Sigmoid colon (tissue), 7 donors: ENCODE results near the gene OR8D4. TPM values are rescaled to one million over a fixed set of nuclear protein-coding genes. Genes with fewer than 3 reads are reported as not detected.
"Not testable (repeated sequence)": the region's sequence is repeated elsewhere in the genome, so short reads cannot be mapped to it uniquely, and the experiment has no call there.

Source experiments
- DNase-seq: peaks from one replicate; pipeline ENCODE4 v3.0.0-alpha.2; 2019
- H3K27ac ChIP-seq, 4 donors: fragments of 200-600 bp; sonication (generic); one replicate each; pipeline ENCODE4 v1.5.1; 2016 to 2019; ENCODE audit warnings: mild to moderate bottlenecking in 1 of 4
- H3K27me3 ChIP-seq, 3 donors: fragments of 200-600 bp; sonication (generic); one replicate each; pipeline ENCODE4 v1.5.1; 2019; ENCODE audit warnings: mild to moderate bottlenecking in 1 of 3
- H3K36me3 ChIP-seq, 4 donors: fragments of 200-600 bp; sonication (generic); one replicate each; pipeline ENCODE4 v1.5.1; 2016 to 2019
- H3K4me1 ChIP-seq, 4 donors: fragments of 200-600 bp; sonication (generic); one replicate each; pipeline ENCODE4 v1.5.1; 2017 to 2019
- H3K4me3 ChIP-seq, 4 donors: fragments of 200-600 bp; sonication (generic); one replicate each; pipeline ENCODE4 v1.5.1; 2017 to 2019; ENCODE audit warnings: mild to moderate bottlenecking in 2 of 4, moderate library complexity in 1 of 4
- H3K9me3 ChIP-seq, 4 donors: fragments of 200-600 bp in 3 of 4; sonication (generic) in 3 of 4; one replicate each; pipeline versions ENCODE4 v1.5.1 to v1.6.1; 2013 to 2019
- EP300 ChIP-seq, 4 donors: sonication (generic); formaldehyde crosslinking; IDR thresholded peaks; one replicate each; pipeline ENCODE4 v1.6.1; 2017; ENCODE audit warnings: antibody characterized with exemption in 4 of 4
- POLR2A ChIP-seq, 2 donors: fragments of 450-650 bp; IDR thresholded peaks; one replicate each; pipeline ENCODE4 v1.6.1; 2016; ENCODE audit warnings: antibody characterized with exemption in 2 of 2, mild to moderate bottlenecking in 2 of 2, moderate library complexity in 2 of 2
- POLR2AphosphoS5 ChIP-seq, 4 donors: sonication (generic); formaldehyde crosslinking; IDR thresholded peaks; one replicate each; pipeline ENCODE4 v1.6.1; 2017; ENCODE audit warnings: antibody characterized with exemption in 4 of 4
- WGBS, 2 donors: extraction: QIAGEN DNeasy Blood & Tissue Kit; methylation state at CpG; one replicate each; pipeline ENCODE4 v1.1.7; 2013; 5-methylcytosine and 5-hydroxymethylcytosine counted together
- intact Hi-C: fragments of 100-400 bp; cut with DNase I; formaldehyde crosslinking; loops from one replicate; pipeline ENCODE4 v1.15.1; 2023
- polyA plus RNA-seq, 3 donors: library from polyadenylated mRNA; stranded (reverse); fragments of 200-250 nt; gene quantifications; one replicate each; pipeline ENCODE4 v1.2.3, GENCODE V29; 2013
- total RNA-seq, 4 donors: library from RNA; depleted of rRNA; stranded (reverse); fragments of >200 nt; gene quantifications; one replicate each; pipeline ENCODE4 v1.1.0, GENCODE V29; 2016
- TF ChIP-seq, protein P1 (sequence below), 4 experiments: fragments of 450-650 bp in 3 of 4; fragments of 200-600 bp in 1 of 4; IDR thresholded peaks; one replicate each; pipeline ENCODE4 v1.5.1; 2016 to 2019; ENCODE audit warnings: antibody characterized with exemption in 4 of 4, mild to moderate bottlenecking in 3 of 4, moderate library complexity in 2 of 4
- donor health status: healthy with polysubstance abuse.
- donor health status: Bipolar disorder and iron deficiency.
- donor health status: healthy.

The OR8D4 gene
- total and polyA plus RNA-seq, 7 donors, result 0.03 TPM; not detected in 6

DNA sequence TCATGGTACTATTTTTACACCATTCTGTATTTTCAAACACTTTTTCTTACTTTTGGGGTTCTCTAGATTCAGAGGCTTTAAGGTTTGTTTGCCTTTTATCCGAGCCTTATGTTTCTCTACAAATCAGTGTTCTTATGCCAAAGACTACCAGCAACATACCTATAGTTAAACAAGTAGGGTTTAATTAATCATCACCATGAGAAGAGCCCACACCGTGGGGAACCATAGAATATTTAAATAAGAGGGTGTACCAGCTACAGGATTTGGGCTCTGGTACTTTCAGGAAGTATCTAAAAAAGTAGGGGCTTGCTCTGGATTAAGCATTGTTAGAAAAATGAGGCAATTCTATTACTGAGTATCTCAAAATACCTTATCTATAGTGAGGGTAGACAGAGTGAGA lies 42.2 kb upstream of the OR8D4 start:
- no peak overlapping the region for H3K27ac ChIP-seq
- no peak for DNase-seq
- no peaks in the 10 kb centered on the region for H3K27me3 ChIP-seq
- H3K4me1 ChIP-seq, result no peaks in the 10 kb centered on the region
- intact Hi-C loops, result no loop called here
- H3K4me3 ChIP-seq, result no peak overlapping the region
- 54 to 67% methylated on average over 2 of the region's 2 CpGs for WGBS, 2 donors
- TF ChIP-seq EP300 (IDR thresholded peaks at IDR 0.05) (no peak), POLR2A (IDR thresholded peaks at IDR 0.05) (no peak), POLR2AphosphoS5 (IDR thresholded peaks at IDR 0.05) (no peak)
- TF ChIP-seq, protein P1, sequence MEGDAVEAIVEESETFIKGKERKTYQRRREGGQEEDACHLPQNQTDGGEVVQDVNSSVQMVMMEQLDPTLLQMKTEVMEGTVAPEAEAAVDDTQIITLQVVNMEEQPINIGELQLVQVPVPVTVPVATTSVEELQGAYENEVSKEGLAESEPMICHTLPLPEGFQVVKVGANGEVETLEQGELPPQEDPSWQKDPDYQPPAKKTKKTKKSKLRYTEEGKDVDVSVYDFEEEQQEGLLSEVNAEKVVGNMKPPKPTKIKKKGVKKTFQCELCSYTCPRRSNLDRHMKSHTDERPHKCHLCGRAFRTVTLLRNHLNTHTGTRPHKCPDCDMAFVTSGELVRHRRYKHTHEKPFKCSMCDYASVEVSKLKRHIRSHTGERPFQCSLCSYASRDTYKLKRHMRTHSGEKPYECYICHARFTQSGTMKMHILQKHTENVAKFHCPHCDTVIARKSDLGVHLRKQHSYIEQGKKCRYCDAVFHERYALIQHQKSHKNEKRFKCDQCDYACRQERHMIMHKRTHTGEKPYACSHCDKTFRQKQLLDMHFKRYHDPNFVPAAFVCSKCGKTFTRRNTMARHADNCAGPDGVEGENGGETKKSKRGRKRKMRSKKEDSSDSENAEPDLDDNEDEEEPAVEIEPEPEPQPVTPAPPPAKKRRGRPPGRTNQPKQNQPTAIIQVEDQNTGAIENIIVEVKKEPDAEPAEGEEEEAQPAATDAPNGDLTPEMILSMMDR (IDR thresholded peaks at IDR 0.05), result no peak
- H3K36me3 ChIP-seq, result no peaks in the 10 kb centered on the region
- H3K9me3 ChIP-seq, result no peaks in the 10 kb centered on the region

DNA sequence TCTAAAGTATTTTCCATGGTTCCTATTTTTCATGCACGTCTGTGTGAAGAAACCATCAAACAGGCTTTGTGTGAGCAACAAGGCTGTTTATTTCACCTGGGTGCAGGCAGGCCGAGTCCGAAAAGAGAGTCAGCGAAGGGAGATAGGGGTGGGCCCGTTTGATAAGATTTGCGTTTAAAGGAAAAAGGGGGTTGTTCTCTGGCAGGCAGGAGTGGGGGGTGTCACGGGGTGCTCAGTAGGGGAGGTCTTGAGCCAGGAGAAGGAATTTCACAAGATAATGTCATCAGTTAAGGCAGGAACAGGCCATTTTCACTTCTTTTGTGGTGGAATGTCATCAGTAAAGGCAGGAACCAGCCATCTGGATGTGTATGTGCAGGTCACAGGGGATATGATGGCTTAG lies 36.7 kb upstream of the OR8D4 start:
- H3K4me1 ChIP-seq, H3K4me3 ChIP-seq, intact Hi-C loops, H3K27ac ChIP-seq, H3K27me3 ChIP-seq, H3K9me3 ChIP-seq, DNase-seq, H3K36me3 ChIP-seq: not testable (repeated sequence)
- 64 to 67% methylated on average over 7 of the region's 7 CpGs for WGBS, 2 donors

DNA sequence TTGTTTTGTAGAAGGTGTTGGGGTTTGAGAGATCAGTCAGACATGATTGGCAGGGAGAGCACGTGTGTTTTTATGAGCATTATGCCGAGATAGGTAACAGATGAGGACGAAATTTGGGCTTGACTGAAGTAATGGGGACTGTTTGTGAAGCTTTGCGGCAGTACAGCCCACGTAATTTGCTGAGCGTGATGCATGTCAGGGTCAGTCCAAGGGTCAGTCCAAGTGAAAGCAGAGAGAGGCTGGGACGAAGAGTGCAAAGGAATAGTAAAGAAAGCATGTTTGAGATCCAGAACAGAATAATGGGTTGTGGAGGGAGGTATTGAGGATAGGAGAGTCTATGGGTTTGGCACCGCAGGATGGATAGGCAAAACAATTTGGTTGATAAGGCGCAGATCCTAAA lies 34.2 kb upstream of the OR8D4 start:
- H3K9me3 ChIP-seq, H3K4me1 ChIP-seq, intact Hi-C loops, H3K27ac ChIP-seq, H3K36me3 ChIP-seq, H3K27me3 ChIP-seq, H3K4me3 ChIP-seq, DNase-seq: not testable (repeated sequence)
- WGBS, 2 donors, result 63 to 71% methylated on average over 9 of the region's 9 CpGs

DNA sequence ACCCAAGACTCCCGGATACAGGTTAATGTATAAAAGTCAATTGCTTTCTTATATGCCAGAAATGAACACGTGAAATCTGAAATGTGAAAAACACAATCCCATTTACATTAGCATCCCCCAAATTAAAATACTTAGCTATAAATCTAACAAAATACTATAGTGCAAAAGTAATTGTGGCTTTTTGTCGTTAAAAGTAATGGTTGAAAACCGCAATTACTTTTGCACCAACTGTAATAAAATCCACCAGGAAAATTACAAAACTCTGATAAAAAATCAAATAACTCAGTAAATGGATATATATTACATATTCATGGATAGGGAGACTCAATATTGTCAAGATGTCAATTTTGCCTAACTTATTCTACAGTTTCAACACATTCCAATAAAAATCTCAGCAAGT lies 21.1 kb upstream of the OR8D4 start:
- Histone ChIP-seq H3K27me3 (no peaks in the 10 kb centered on the region), H3K27ac (no peak overlapping the region), H3K9me3 (no peaks in the 10 kb centered on the region), H3K36me3 (no peaks in the 10 kb centered on the region), H3K4me1 (no peaks in the 10 kb centered on the region), H3K4me3 (no peak overlapping the region)
- no peak for DNase-seq
- TF ChIP-seq POLR2AphosphoS5 (IDR thresholded peaks at IDR 0.05) (no peak), EP300 (IDR thresholded peaks at IDR 0.05) (no peak), POLR2A (IDR thresholded peaks at IDR 0.05) (no peak)
- TF ChIP-seq, protein P1 (IDR thresholded peaks at IDR 0.05), result no peak
- WGBS, 2 donors, result 91% methylated on average over 4 of the region's 4 CpGs
- intact Hi-C loops, result no loop called here

DNA sequence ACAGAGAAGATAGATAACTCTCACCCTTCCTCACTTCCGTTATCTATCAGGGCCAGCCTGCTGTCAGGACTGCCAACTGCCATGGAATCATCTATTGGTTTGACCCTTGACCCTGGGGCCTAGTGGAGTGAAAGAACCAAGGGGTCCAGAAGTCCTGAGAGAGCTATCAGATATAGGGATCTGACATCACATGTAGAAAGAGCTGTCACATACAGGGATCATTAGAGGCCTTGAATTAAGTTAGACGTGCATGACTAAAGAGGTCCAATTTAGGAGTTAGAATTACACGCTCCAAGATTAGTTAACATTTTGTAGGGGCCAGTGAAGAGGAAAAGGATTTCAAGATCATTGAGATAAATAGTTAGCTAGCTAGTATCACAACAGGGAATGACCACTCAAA lies 16.4 kb upstream of the OR8D4 start, which contains the start of gene TMEM225:
Gene TMEM225, minus strand, starts transcription at position 101 of the 400 bp plus-strand sequence. CDS start 245 bp downstream, outside the sequence.
- 90% methylated on average over 3 of the region's 3 CpGs for WGBS, 2 donors
- Histone ChIP-seq H3K9me3 (no peaks in the 10 kb centered on the region), H3K36me3 (no peaks in the 10 kb centered on the region), H3K4me3 (no peak within 1 kb of the TSS), H3K4me1 (no peaks in the 10 kb centered on the region), H3K27ac (no peak within 1 kb of the TSS), H3K27me3 (no peaks in the 10 kb centered on the region)
- intact Hi-C loops, result no loop called here
- no peak for DNase-seq
- TF ChIP-seq, protein P1 (IDR thresholded peaks at IDR 0.05), result no peak
- no peak for TF ChIP-seq POLR2A (IDR thresholded peaks at IDR 0.05)
- TF ChIP-seq POLR2AphosphoS5 (IDR thresholded peaks at IDR 0.05), result no peak
- TF ChIP-seq EP300 (IDR thresholded peaks at IDR 0.05), result no peak

DNA sequence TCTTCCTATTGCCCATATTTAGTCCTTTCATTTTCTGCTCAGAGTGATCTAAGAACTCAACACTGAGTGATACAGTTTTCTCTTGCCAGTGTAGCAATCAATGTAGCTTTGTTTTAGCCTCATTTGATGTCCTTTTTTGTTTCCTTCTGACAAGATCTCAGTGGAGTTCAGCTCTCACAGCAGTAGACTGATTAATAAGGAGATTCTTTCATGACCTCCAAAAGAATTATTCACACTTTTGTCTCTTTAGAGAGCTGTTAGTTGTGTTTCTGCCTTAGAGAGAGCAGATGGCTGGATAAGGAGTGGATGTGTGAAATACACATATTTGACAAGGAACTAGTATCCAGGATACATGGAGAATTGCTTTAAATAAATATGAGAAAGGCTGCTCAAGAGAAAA lies 9.9 kb upstream of the OR8D4 start:
- DNase-seq, result no peak
- H3K9me3 ChIP-seq, result no peaks in the 10 kb centered on the region
- intact Hi-C loops, result no loop called here
- TF ChIP-seq POLR2A (IDR thresholded peaks at IDR 0.05), result no peak
- TF ChIP-seq POLR2AphosphoS5 (IDR thresholded peaks at IDR 0.05), result no peak
- no peak for TF ChIP-seq EP300 (IDR thresholded peaks at IDR 0.05)
- TF ChIP-seq, protein P1 (IDR thresholded peaks at IDR 0.05), result no peak
- H3K27me3 ChIP-seq, result no peaks in the 10 kb centered on the region
- H3K4me3 ChIP-seq, result no peak overlapping the region
- H3K36me3 ChIP-seq, result no peaks in the 10 kb centered on the region
- no peak overlapping the region for H3K27ac ChIP-seq
- H3K4me1 ChIP-seq, result no peaks in the 10 kb centered on the region
